Activated CD8-positive, alpha-beta memory T cell treated with anti-CD3 and anti-CD28 coated beads, Interleukin-2, amount 10 ng/mL, durations not matched to agents 7 days and 5 days (primary cell): ENCODE measurements around the gene CETN2. TPM values are rescaled to one million over a fixed set of nuclear protein-coding genes. Genes with fewer than 3 reads are reported as not detected.
A peak's percentile ranks its signal among the peaks of the same experiment; 100 is the strongest.
"Not testable (repeated sequence)": the region's sequence is repeated elsewhere in the genome, so short reads cannot be mapped to it uniquely, and the experiment has no call there.

ENCODE experiments used
- ATAC-seq: fragments of 150-1000 bp; cut with Tn5 transposase; one replicate; pipeline ENCODE4 v1.10.0; 2021; ENCODE audit warnings: moderate library complexity
- CTCF ChIA-PET: fragments of 350-600 bp; sonication (Branson Sonifier 250); formaldehyde crosslinking; loops from one replicate; lab custom pipeline; 2021; ENCODE audit warnings: antibody characterized with exemption; lab: Charles Lee
- DNase-seq: peaks from one replicate; pipeline ENCODE4 v3.0.0-alpha.2; 2020
- H3K27ac Mint-ChIP-seq: one replicate; pipeline ENCODE4 v1.8.0; 2021; ENCODE audit warnings: mild to moderate bottlenecking, mixed read lengths
- H3K27me3 Mint-ChIP-seq: one replicate; pipeline ENCODE4 v1.8.0; 2021; ENCODE audit warnings: mixed read lengths
- H3K36me3 Mint-ChIP-seq: one replicate; pipeline ENCODE4 v1.8.0; 2021; ENCODE audit warnings: mild to moderate bottlenecking, mixed read lengths
- H3K4me1 Mint-ChIP-seq: one replicate; pipeline ENCODE4 v1.8.0; 2021; ENCODE audit warnings: mixed read lengths
- H3K4me3 Mint-ChIP-seq: one replicate; pipeline ENCODE4 v1.8.0; 2021; ENCODE audit warnings: mild to moderate bottlenecking, moderate library complexity, mixed read lengths
- H3K9me3 Mint-ChIP-seq: one replicate; pipeline ENCODE4 v1.8.0; 2022; ENCODE audit warnings: low read depth, mixed read lengths
- total RNA-seq, 2 experiments: library from RNA; stranded (reverse); gene quantifications; one replicate each; pipeline ENCODE4 v1.2.3, GENCODE V29; 2021

Gene CETN2
- total RNA-seq, 2 experiments from 2014 or later: 5.9 to 8.7 TPM

DNA sequence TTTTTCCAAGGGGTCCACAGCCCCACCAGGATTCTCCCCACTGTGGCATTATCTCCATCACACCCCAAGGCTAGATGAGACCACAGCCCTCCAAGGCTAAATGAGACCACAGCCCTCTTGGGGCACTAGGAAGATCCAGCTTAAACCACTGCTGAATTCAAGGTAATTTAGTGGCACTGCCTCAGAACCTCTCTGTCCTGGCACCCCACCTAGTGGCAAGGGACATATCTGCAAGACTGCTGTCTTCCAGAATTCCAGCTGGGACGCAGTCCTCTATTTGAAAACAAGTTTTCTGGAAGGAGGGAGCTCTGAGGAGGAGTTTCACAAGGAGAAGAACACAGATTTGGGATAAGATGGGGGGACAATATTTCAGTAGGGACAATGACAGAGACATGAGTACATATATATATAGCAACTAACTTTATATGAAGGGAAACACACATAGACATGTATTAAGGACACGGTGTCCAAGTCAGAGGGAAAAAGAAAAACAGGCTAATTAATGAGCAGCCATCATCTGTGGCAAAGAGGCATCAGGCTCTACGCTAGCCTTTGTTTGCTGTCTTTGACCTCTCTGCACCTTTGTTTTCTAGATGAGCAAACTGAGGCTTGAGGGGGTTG lies 9.3 kb downstream of the CETN2 start:
- peaks cover 9% of the 10 kb centered on the region for H3K4me1 Mint-ChIP-seq
- H3K27me3 Mint-ChIP-seq: peaks cover 8% of the 10 kb centered on the region
- H3K9me3 Mint-ChIP-seq: no peaks in the 10 kb centered on the region
- DNase-seq (no peak), ATAC-seq (no peak)
- no peak overlapping the region for H3K27ac Mint-ChIP-seq
- H3K36me3 Mint-ChIP-seq: no peaks in the 10 kb centered on the region
- H3K4me3 Mint-ChIP-seq: no peak overlapping the region
- CTCF ChIA-PET: interaction anchor here (1.1 to 1.3 kb wide), 3 partner anchors 8 to 11 kb away, joined by 3 to 4 read pairs (median 4); partner anchors contain the start of gene CETN2

DNA sequence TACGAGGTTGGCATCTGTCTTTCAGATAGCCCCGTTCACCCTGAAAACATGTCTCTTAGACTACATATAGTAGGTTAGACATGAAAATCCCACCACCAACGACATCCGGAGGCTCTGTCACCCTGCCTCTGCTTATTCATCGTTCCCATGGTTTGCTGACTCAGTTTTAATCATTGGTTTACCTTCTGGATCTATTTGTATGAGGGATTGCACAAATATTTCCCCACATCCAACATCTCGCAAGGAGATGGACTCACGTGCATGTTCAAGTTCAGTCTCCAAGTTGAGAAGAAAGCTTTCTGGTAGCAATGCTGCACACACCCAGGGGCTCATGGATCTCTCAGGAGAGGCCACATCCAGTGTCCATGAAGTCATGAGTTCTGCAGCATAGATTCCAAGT lies 10.8 kb downstream of the CETN2 start:
- DNase-seq: no peak
- ATAC-seq: no peak
- Mint-ChIP-seq H3K9me3 (no peaks in the 10 kb centered on the region), H3K4me1 (peaks cover 9% of the 10 kb centered on the region), H3K27ac (no peak overlapping the region), H3K27me3 (peaks cover 8% of the 10 kb centered on the region), H3K36me3 (no peaks in the 10 kb centered on the region), H3K4me3 (no peak overlapping the region)
- CTCF ChIA-PET: no interaction called here

DNA sequence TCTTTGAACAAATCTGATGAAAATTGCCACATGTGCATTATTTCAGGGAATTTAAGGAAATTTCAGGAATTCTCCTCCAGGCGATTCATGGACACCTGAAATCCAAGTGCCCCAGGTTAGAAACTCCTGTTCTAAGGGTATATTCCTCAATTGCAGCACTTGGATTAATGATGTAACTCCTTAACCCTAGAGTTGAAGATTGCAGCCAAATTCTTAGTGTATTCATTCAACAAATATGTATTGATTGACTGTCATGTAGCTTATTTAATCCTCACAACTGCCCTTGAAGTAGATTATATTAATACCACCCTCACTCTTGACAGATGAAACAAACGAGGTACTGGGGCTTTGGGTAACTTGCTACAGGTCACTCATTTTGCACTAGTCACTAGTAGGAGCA lies 11.3 kb downstream of the CETN2 start:
- Mint-ChIP-seq H3K9me3 (no peaks in the 10 kb centered on the region), H3K27me3 (peaks cover 8% of the 10 kb centered on the region), H3K36me3 (no peaks in the 10 kb centered on the region), H3K4me1 (peaks cover 13% of the 10 kb centered on the region), H3K4me3 (no peak overlapping the region), H3K27ac (no peak overlapping the region)
- no peak for ATAC-seq
- CTCF ChIA-PET: no interaction called here
- no peak for DNase-seq

DNA sequence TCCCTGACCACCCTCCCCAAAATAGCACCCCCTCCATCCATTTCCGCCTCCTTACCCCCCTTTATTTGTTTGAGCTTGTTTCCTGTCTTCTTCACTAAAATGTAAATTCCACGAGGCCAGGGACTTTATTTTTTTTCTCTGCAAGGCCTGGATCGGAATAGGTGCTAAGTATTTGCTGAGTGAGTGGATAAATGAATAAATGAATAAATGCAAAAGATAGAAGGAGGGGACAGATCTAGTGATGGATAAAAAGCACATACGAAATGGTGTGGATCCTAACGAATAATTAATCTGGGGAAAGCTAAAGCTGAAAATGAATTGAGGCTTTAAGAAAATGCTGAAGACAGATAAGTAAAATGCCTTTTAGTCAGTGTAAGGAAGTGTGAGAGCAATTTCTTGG lies 12.2 kb downstream of the CETN2 start:
- peaks cover 8% of the 10 kb centered on the region for H3K27me3 Mint-ChIP-seq
- H3K27ac Mint-ChIP-seq: no peak overlapping the region
- DNase-seq (no peak), ATAC-seq (no peak)
- no peak overlapping the region for H3K4me3 Mint-ChIP-seq
- H3K4me1 Mint-ChIP-seq: peaks cover 21% of the 10 kb centered on the region
- CTCF ChIA-PET: no interaction called here
- no peaks in the 10 kb centered on the region for H3K9me3 Mint-ChIP-seq
- H3K36me3 Mint-ChIP-seq: no peaks in the 10 kb centered on the region

DNA sequence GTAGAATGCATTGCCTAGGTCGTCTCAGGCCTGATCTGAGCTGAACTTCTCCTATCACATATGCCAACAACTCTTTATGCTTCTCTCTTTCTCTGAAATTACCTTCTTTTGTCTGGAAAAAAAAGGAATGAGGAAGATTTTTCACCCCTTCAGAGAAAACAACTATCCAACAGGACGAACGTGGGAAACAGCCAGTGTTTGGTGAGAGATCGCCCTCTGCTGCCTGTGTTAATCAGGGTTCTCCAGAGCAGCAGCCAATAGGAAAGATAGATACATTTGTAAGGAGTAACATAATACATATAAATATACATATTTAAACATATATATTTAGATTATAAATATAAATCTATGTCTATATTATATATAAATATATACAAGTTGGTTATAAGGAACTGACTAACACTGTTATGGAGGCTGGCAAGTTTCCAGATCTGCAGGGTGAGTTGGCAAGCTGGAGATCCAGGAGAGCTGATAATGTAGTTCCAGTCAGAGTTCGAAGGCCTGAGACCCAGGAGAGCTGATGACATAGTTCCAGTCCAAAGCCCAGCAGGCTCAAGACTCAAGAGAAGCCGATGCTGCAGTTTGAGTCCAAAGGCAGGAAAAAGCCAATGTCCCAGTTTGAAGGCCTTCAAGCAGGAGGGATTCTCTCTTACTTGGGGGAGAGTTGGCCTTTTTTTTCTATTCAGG lies 13.3 kb downstream of the CETN2 start:
- Mint-ChIP-seq H3K27ac (no peak overlapping the region), H3K9me3 (no peaks in the 10 kb centered on the region), H3K4me1 (peaks cover 25% of the 10 kb centered on the region), H3K4me3 (no peak overlapping the region), H3K36me3 (no peaks in the 10 kb centered on the region), H3K27me3 (peaks cover 8% of the 10 kb centered on the region)
- ATAC-seq: no peak
- no peak for DNase-seq
- CTCF ChIA-PET: interaction anchor here (0.7 to 0.9 kb wide), 2 partner anchors 14 to 742 kb away, joined by 3 to 5 read pairs; partner anchors contain the start of genes CETN2 and NSDHL

DNA sequence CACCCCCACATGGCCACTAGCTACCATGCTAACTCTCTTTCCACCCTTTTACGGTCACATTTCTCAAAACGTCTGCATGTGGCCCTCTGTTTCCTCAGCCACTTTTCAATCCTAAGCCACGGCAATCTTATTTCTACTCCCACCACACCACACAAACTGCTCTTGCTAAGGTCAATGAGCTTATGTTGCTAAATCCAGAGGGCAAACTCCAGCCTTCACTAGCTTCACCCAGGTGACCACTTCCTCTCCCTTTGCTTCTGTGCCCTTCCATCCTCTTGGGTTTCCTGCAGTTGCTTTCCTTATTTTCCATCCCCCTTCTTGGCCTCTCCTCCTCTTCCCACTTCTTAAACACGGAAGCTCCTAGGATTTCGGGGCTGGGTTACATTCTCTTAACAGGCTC lies 16.5 kb downstream of the CETN2 start:
- DNase-seq: no peak
- CTCF ChIA-PET: interaction anchor here (1.6 kb wide), 1 partner anchor 7 kb away, joined by 4 read pairs; no protein-coding TSS in a partner anchor
- Mint-ChIP-seq H3K4me1 (peaks cover 15% of the 10 kb centered on the region), H3K27me3 (peaks cover 4% of the 10 kb centered on the region), H3K36me3 (no peaks in the 10 kb centered on the region), H3K27ac (no peak overlapping the region), H3K4me3 (no peak overlapping the region), H3K9me3 (no peaks in the 10 kb centered on the region)
- ATAC-seq: no peak

DNA sequence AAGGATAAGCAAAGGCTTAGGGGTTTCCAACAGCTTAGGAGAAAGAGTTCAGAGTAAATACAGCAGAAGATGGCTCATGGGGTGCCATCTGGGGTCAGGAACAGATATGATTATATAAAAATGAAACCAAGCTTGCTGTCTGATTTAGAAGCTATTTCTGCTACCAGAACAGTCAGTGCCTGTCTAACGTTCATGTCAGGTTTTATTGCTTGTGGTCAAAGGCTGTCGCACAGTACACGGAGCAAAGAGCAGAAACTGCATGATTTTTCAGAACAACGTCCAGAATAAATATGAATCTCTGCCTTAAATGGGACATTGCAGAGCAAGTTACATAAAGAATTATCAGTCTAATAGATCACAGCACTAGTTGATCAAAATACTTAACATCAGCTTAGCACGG lies 17.4 kb downstream of the CETN2 start:
- CTCF ChIA-PET: interaction anchor here (1.6 kb wide), 1 partner anchor 8 kb away, joined by 4 read pairs; no protein-coding TSS in a partner anchor
- Mint-ChIP-seq H3K27ac (no peak overlapping the region), H3K27me3 (peaks cover 6% of the 10 kb centered on the region), H3K4me1 (peaks cover 15% of the 10 kb centered on the region), H3K36me3 (no peaks in the 10 kb centered on the region), H3K9me3 (no peaks in the 10 kb centered on the region), H3K4me3 (no peak overlapping the region)
- ATAC-seq (no peak), DNase-seq (no peak)

DNA sequence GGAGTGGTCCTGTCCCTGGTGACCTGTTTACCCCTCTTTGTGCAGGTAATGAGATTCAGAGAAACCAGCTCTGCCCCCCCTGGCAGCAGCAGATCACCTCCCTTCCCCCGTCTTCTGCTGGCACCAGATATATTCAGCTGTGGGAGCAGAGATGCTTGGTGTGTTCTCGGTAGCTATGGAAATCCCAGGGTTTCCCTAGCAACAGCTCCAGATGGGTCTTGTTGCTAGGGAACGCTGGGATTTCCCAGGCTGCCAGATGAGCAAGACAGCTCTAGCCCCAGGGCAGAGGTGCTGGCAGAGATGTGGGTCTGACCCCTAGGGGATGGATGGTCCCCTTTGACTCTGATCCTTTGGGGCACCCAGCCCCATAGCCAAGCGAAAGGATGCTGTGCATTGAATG lies 20.2 kb downstream of the CETN2 start:
- no peak overlapping the region for H3K27ac Mint-ChIP-seq
- H3K36me3 Mint-ChIP-seq: no peaks in the 10 kb centered on the region
- no peaks in the 10 kb centered on the region for H3K9me3 Mint-ChIP-seq
- H3K27me3 Mint-ChIP-seq: peaks cover 6% of the 10 kb centered on the region
- peaks cover 18% of the 10 kb centered on the region for H3K4me1 Mint-ChIP-seq
- H3K4me3 Mint-ChIP-seq: no peak overlapping the region
- DNase-seq (no peak), ATAC-seq (no peak)
- CTCF ChIA-PET: no interaction called here

DNA sequence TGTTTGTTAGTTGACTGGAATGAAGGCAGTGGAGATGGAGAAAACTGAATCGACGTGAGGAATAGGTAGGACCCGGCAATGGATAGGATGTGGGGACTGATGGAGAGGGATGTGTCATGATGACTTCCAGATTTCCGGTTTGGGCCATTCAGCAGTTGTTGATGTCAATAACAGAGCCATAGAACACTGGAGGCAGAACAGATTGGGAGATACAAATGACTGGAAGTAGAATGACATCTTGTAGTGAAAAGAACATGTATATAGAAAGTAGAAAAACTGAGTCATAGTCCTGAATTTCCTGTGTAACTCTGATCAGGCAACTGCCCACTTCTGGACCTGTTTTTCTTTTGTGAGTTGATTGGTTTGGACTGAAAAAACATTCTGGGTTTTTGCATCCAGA lies 24.5 kb downstream of the CETN2 start:
- CTCF ChIA-PET: no interaction called here
- Mint-ChIP-seq H3K27me3 (peaks cover 14% of the 10 kb centered on the region), H3K4me1 (peaks cover 3% of the 10 kb centered on the region), H3K9me3 (no peaks in the 10 kb centered on the region), H3K27ac (no peak overlapping the region), H3K4me3 (no peak overlapping the region), H3K36me3 (no peaks in the 10 kb centered on the region)
- DNase-seq (no peak), ATAC-seq (no peak)

DNA sequence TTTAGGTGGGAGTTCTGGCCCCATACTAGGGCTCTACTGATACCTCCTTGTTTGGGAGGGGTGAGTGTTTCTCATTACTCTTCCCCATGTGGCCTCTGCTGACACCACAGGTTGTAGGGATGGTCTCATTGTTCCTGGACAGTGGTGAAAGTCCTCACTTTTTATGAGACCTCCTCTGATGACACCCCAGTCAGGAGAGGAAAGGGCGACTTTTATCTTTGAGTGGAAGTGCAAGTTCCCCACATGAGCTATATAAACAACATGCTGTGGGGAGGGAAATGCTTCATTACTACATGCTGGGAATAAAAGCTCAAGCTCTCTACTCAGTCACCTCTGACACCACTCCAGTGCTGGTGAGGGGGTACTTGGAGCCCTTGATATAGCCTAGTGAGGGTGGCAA lies 31.6 kb downstream of the CETN2 start:
- H3K27ac Mint-ChIP-seq: no peak overlapping the region
- no peaks in the 10 kb centered on the region for H3K4me1 Mint-ChIP-seq
- ATAC-seq (no peak), DNase-seq (no peak)
- H3K4me3 Mint-ChIP-seq: no peak overlapping the region
- peaks cover 13% of the 10 kb centered on the region for H3K27me3 Mint-ChIP-seq
- CTCF ChIA-PET: no interaction called here
- no peaks in the 10 kb centered on the region for H3K9me3 Mint-ChIP-seq
- no peaks in the 10 kb centered on the region for H3K36me3 Mint-ChIP-seq

DNA sequence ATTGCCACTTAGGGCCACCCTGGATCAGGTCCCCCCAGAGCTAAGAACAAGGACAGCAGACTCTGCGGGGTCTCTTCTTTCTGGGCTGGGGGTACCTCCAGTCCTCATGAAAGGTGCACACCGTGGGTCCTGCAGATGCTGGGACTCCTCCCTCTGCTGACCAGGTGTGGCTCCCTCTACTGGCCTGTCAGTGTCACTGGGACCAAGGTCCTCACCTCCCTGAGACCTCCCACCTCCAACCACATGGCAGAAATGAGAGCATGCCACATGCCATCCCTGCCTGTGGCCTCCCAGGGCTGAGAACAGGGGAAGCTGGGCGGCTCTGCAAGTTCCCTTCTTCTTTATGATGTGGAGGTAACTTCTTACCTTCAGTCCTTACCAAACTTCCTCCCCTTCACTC lies 43.5 kb downstream of the CETN2 start:
- DNase-seq, CTCF ChIA-PET, H3K27ac Mint-ChIP-seq, H3K4me1 Mint-ChIP-seq, H3K27me3 Mint-ChIP-seq, H3K4me3 Mint-ChIP-seq, H3K9me3 Mint-ChIP-seq, H3K36me3 Mint-ChIP-seq: not testable (repeated sequence)
- ATAC-seq: peak; percentile 42

Other genes starting within 250 kb of the CETN2 start
- gene GABRQ, start 192.9 kb downstream of the CETN2 start, total RNA-seq: not detected
- gene MAGEA3, start 132.0 kb downstream of the CETN2 start, total RNA-seq: not detected
- gene CSAG2, start 121.5 kb downstream of the CETN2 start, total RNA-seq: 1 to 10 TPM in 1 of 2 experiments, under 1 TPM in 1; 0.47 to 2.7 TPM
- not detected for gene MAGEA2B, start 116.1 kb downstream of the CETN2 start, total RNA-seq
- gene CSAG1, start 97.0 kb downstream of the CETN2 start, total RNA-seq: not detected
- gene MAGEA12, start 97.0 kb downstream of the CETN2 start, total RNA-seq: not detected
- not detected for gene MAGEA2, start 76.9 kb downstream of the CETN2 start, total RNA-seq
- 1 to 10 TPM; 1.4 to 1.8 TPM for gene CSAG3, start 71.5 kb downstream of the CETN2 start, total RNA-seq
- not detected for gene MAGEA6, start 61.1 kb downstream of the CETN2 start, total RNA-seq
- gene NSDHL, start 306 bp upstream of the CETN2 start, total RNA-seq: 10 to 100 TPM; 16.3 to 24.8 TPM
- under 1 TPM; 0.91 to 0.93 TPM for gene ZNF185, start 67.3 kb upstream of the CETN2 start, total RNA-seq
- gene PNMA5, start 163.4 kb upstream of the CETN2 start, total RNA-seq: under 1 TPM in 1 of 2 experiments, not detected in 1; 0.15 TPM
- gene PNMA3, start 225.7 kb upstream of the CETN2 start, total RNA-seq: 1 to 10 TPM; 1.0 to 2.2 TPM
- gene PNMA6A, start 241.7 kb upstream of the CETN2 start, total RNA-seq: under 1 TPM; 0.35 to 0.45 TPM